GM12878 (cell line): ENCODE measurements around the gene C1orf21. TPM values are rescaled to one million over a fixed set of nuclear protein-coding genes. Genes with fewer than 3 reads are reported as not detected.

ENCODE experiments used
- BRCA1 ChIP-seq: IDR thresholded peaks from 2 replicates; pipeline ENCODE4 v1.6.1; 2011; ENCODE audit warnings: low read depth, low read length, improper control_type of control experiment
- CEBPZ ChIP-seq: fragments of 150-350 bp; IDR thresholded peaks from 2 replicates; pipeline ENCODE4 v1.6.1; 2016; ENCODE audit warnings: low read depth, low read length
- HDAC6 ChIP-seq: fragments of 200-600 bp; sonication (generic); IDR thresholded peaks from one replicate; pipeline ENCODE4 v1.8.0; 2017; ENCODE audit warnings: antibody characterized with exemption; ENCODE audit not compliant: unreplicated experiment
- MYB ChIP-seq: fragments of 150-350 bp; IDR thresholded peaks from 2 replicates; pipeline ENCODE4 v1.6.1; 2014; ENCODE audit warnings: mild to moderate bottlenecking, low read depth, low read length, borderline replicate concordance
- PAX5 ChIP-seq: IDR thresholded peaks from 2 replicates; pipeline ENCODE4 v1.6.1; 2011; ENCODE audit warnings: low read depth, low read length, borderline replicate concordance
- PKNOX1 ChIP-seq: fragments of 450-650 bp; IDR thresholded peaks from 2 replicates; pipeline ENCODE4 v1.6.1; 2016; ENCODE audit warnings: mild to moderate bottlenecking
- RAD51 ChIP-seq: fragments of 450-650 bp; IDR thresholded peaks from 2 replicates; pipeline ENCODE4 v1.6.1; 2016; ENCODE audit warnings: moderate library complexity, mild to moderate bottlenecking, inconsistent platforms
- TBL1XR1 ChIP-seq: IDR thresholded peaks from 2 replicates; pipeline ENCODE4 v1.6.1; 2012; ENCODE audit warnings: low read depth, low read length, improper control_type of control experiment
- WRNIP1 ChIP-seq: IDR thresholded peaks from 2 replicates; pipeline ENCODE4 v1.6.1; 2011; ENCODE audit warnings: low read depth, low read length, improper control_type of control experiment, borderline replicate concordance
- ZBTB40 ChIP-seq: fragments of 450-650 bp; IDR thresholded peaks from 2 replicates; pipeline ENCODE4 v1.6.1; 2016; ENCODE audit warnings: mild to moderate bottlenecking, moderate library complexity, borderline replicate concordance
- ZSCAN29 ChIP-seq: fragments of 450-650 bp; IDR thresholded peaks from 2 replicates; pipeline ENCODE4 v1.6.1; 2017; ENCODE audit warnings: mild to moderate bottlenecking, moderate library complexity
- polyA plus RNA-seq, 11 experiments: library from polyadenylated mRNA; depleted of rRNA in 4 of 11; unstranded in 6 of 11; stranded (reverse) in 5 of 11; fragments of >200 nt; fragmentation: Nextera tagmentation in 4 of 11; fragmentation: Illumina TruSeq in 1 of 11; extraction: Ambion mirVana in 4 of 11; extraction: Trizol in 1 of 11; gene quantifications; 1 replicate in 1 of 11; 2 replicates in 10 of 11; pipeline versions ENCODE4 v1.2.1 to v1.2.3, GENCODE V29; 2011 to 2016; ENCODE audit warnings: inconsistent platforms in 2 of 11, missing spikeins in 2 of 11, low read depth in 1 of 11
- total RNA-seq, 4 experiments: library from RNA; depleted of rRNA in 3 of 4; stranded (reverse); fragments of >200 nt in 3 of 4; fragmentation: Illumina TruSeq in 1 of 4; extraction: Trizol in 1 of 4; gene quantifications; 2 replicates each; pipeline versions ENCODE4 v1.2.1 to v1.2.3, GENCODE V29; 2013 to 2021

Gene C1orf21
- total and polyA plus RNA-seq, 10 of the 15 experiments (the other 5 are each of a cell fraction or from before 2014, with no cell fraction given), result 0.03 to 1.6 (median 0.17) TPM; not detected in 3

- TF ChIP-seq TBL1XR1 (no peak), ZSCAN29 (no peak), ZBTB40 (no peak), BRCA1 (no peak), CEBPZ (no peak), MYB (no peak), HDAC6 (no peak), PAX5 (no peak), PKNOX1 (no peak), WRNIP1 (no peak), RAD51 (no peak)
These were observed 76.2 kb downstream of the C1orf21 start (continued) for GRCh38 chr1:184462990-184463389.
